GM12878 (cell line): Measurements from ENCODE around the gene HMCN2.

Experiments used
- CTCF ChIP-seq, 3 experiments: IDR thresholded peaks in 2 of 3; conservative IDR thresholded peaks in 1 of 3; 2 replicates each; pipeline ENCODE4 v1.5.1; 2011; ENCODE audit warnings: low read depth in 3 of 3, low read length in 3 of 3, mild to moderate bottlenecking in 3 of 3, control low read depth in 2 of 3, moderate library complexity in 2 of 3, inconsistent platforms in 1 of 3, mixed read lengths in 1 of 3; ENCODE audit not compliant: control insufficient read depth in 2 of 3, insufficient read depth in 1 of 3; ENCODE audit errors: extremely low read depth in 1 of 3
- KAT2A ChIP-seq: conservative IDR thresholded peaks from 2 replicates; pipeline ENCODE4 v1.6.1; 2011; ENCODE audit warnings: low read depth, low read length; ENCODE audit not compliant: control insufficient read depth
- POLR2A ChIP-seq: IDR thresholded peaks from 2 replicates; pipeline ENCODE4 v1.6.1; 2011; ENCODE audit warnings: low read depth, mild to moderate bottlenecking, low read length
- PRDM15 ChIP-seq: fragments of 450-650 bp; formaldehyde crosslinking; IDR thresholded peaks from 2 replicates; pipeline ENCODE4 v1.4.0; 2020; ENCODE audit warnings: mild to moderate bottlenecking, moderate library complexity
- RAD21 ChIP-seq: IDR thresholded peaks from 2 replicates; pipeline ENCODE4 v1.6.1; 2011; ENCODE audit warnings: mild to moderate bottlenecking, low read depth, low read length, moderate library complexity; ENCODE audit not compliant: insufficient read depth
- RB1 ChIP-seq: fragments of 450-650 bp; formaldehyde crosslinking; IDR thresholded peaks from 2 replicates; pipeline ENCODE4 v1.6.1; 2017; ENCODE audit warnings: mild to moderate bottlenecking, borderline replicate concordance
- REST ChIP-seq: IDR thresholded peaks from 2 replicates; pipeline ENCODE4 v1.6.1; 2012; ENCODE audit warnings: mild to moderate bottlenecking, low read depth, low read length
- SIX5 ChIP-seq: IDR thresholded peaks from 2 replicates; pipeline ENCODE4 v1.6.1; 2011; ENCODE audit warnings: mild to moderate bottlenecking, low read depth, low read length, moderate library complexity; ENCODE audit not compliant: severe bottlenecking
- SUPT20H ChIP-seq: IDR thresholded peaks from 2 replicates; pipeline ENCODE4 v1.6.1; 2011; ENCODE audit warnings: low read depth, mild to moderate bottlenecking, low read length, moderate library complexity, borderline replicate concordance; ENCODE audit not compliant: control insufficient read depth
- TAF1 ChIP-seq: IDR thresholded peaks from 2 replicates; pipeline ENCODE4 v1.6.1; 2011; ENCODE audit warnings: mild to moderate bottlenecking, low read depth, low read length, borderline replicate concordance
- ZNF217 ChIP-seq: fragments of 450-650 bp; IDR thresholded peaks from 2 replicates; pipeline ENCODE4 v1.6.1; 2017; ENCODE audit warnings: antibody characterized with exemption, mild to moderate bottlenecking
- ZZZ3 ChIP-seq: IDR thresholded peaks from 2 replicates; pipeline ENCODE4 v1.6.1; 2011; ENCODE audit warnings: low read depth; ENCODE audit not compliant: control insufficient read depth, insufficient read length

- no peak for TF ChIP-seq REST
- no peak for TF ChIP-seq ZNF217
- TF ChIP-seq SUPT20H: no peak
- TF ChIP-seq RAD21: no peak
- no peak for TF ChIP-seq ZZZ3
- TF ChIP-seq SIX5: no peak
- no peak for TF ChIP-seq CTCF (IDR thresholded peaks at IDR 0.05 in 2 of 3, conservative IDR thresholded peaks at IDR 0.05 in 1 of 3; ENCODE audit: control insufficient read depth in 2 of 3, extremely low read depth in 1 of 3, insufficient read depth in 1 of 3, low read depth in 3 of 3, low read length in 3 of 3)
- TF ChIP-seq PRDM15 (CRISPR knock-in tag): no peak
- no peak for TF ChIP-seq POLR2A
- no peak for TF ChIP-seq TAF1
- no peak for TF ChIP-seq KAT2A
- TF ChIP-seq RB1: no peak
These were observed 142.5 kb downstream of the HMCN2 start for GRCh38 chr9:130407916-130408663.
